Measurements from ENCODE around the gene NDUFAF2.

GRCh38 chr5:61047346-61047745 lies 102.3 kb downstream of the NDUFAF2 start:
- TF ChIP-seq CTCF (tag by site-specific recombination; IDR thresholded peaks at IDR 0.05), result no peak
- no peak for TF ChIP-seq ZBTB11 (tag by site-specific recombination; conservative IDR thresholded peaks at IDR 0.05; ENCODE audit: low read depth)
- no peak for TF ChIP-seq ZNF704 (tag by site-specific recombination; IDR thresholded peaks at IDR 0.05)

All from HEK293 (cell line).